Left lung (tissue), 10 donors: ENCODE results near the gene ZNF697. TPM values are rescaled to one million over a fixed set of nuclear protein-coding genes. Genes with fewer than 3 reads are reported as not detected.

Experiments used
- ATAC-seq: fragments of 200-7000 bp; cut with Tn5 transposase; one replicate; pipeline ENCODE4 v1.9.1; 2020; ENCODE audit warnings: moderate library complexity
- DNase-seq, 4 donors: peaks; one replicate each; pipeline ENCODE4 v3.0.0-alpha.2; 2013 to 2020
- H3K27ac ChIP-seq, 2 donors: fragments of 200-600 bp; sonication (generic) in 1 of 2; one replicate each; pipeline versions ENCODE4 v1.5.0 to v1.8.0; 2020 to 2021
- H3K27me3 ChIP-seq, 2 donors: fragments of 200-600 bp; sonication (generic) in 1 of 2; one replicate each; pipeline versions ENCODE4 v1.5.0 to v1.8.0; 2020 to 2021
- H3K36me3 ChIP-seq, 2 donors: fragments of 200-600 bp; sonication (generic) in 1 of 2; one replicate each; pipeline versions ENCODE4 v1.5.0 to v1.8.0; 2020 to 2021
- H3K4me1 ChIP-seq, 2 donors: fragments of 200-600 bp; one replicate each; pipeline ENCODE4 v1.8.0; 2021
- H3K4me3 ChIP-seq, 2 donors: fragments of 200-600 bp; sonication (generic) in 1 of 2; one replicate each; pipeline versions ENCODE4 v1.5.0 to v1.8.0; 2020 to 2021; ENCODE audit warnings: mild to moderate bottlenecking in 1 of 2
- H3K9me3 ChIP-seq, 2 donors: fragments of 200-600 bp; sonication (generic) in 1 of 2; one replicate each; pipeline versions ENCODE4 v1.5.0 to v1.8.0; 2020 to 2021
- intact Hi-C, 2 donors: fragments of 100-400 bp; cut with DNase I; formaldehyde crosslinking; loops; one replicate each; pipeline versions ENCODE4 v1.11.2 to v1.14.2; 2022
- polyA plus RNA-seq, 6 donors: library from polyadenylated mRNA; unstranded; fragments of 120-200 nt; gene quantifications; one replicate each; pipeline ENCODE4 v1.2.1, GENCODE V29; 2013; ENCODE audit not compliant: insufficient read length in 6 of 6
- total RNA-seq, 2 donors: library from RNA; stranded (reverse); fragmentation: NEBNext Ultra II Directional; extraction: Animal tissue kit (Norgen Biotek cat#: 25700); gene quantifications; one replicate each; pipeline ENCODE4 v1.2.1, GENCODE V29; 2021
- TF ChIP-seq, protein P1 (sequence below), 2 donors: fragments of 200-600 bp; sonication (generic) in 1 of 2; IDR thresholded peaks; one replicate each; pipeline versions ENCODE4 v1.5.0 to v1.8.0; 2021; ENCODE audit warnings: antibody characterized with exemption in 2 of 2
- donor health status: DM: no; HTN: yes; CAD: no.
- donor health status: DM: no; HTN: no; CAD: no.

The ZNF697 gene
- total and polyA plus RNA-seq, 8 donors: 8.0 to 27.2 (median 25.9) TPM

DNA sequence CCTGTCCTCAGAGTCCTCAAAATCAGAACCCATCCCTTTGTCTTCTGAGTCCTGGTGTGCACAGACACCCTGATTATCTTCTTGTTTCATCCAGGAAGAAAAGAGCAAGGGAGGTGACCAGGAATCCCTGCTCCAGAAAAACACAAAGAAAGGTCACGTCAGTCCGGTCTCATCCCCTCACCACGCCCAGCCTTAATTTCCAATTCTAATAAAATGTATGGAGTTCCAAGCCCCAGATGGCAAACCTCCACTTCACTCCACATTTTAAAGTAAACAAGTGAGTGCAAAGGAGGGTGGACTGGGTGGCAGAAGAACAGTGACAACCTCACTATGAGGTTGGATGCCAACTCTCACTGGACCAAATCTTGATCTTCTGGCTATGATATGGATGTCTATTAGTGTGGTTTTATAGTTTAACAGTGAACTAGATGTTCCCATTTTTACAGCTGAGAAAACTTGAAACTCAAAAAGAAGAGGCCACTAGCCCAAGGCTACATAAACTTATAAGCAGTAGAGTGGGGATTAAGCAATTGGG is 22.0 kb downstream of the ZNF697 start:
- TF ChIP-seq, protein P1, sequence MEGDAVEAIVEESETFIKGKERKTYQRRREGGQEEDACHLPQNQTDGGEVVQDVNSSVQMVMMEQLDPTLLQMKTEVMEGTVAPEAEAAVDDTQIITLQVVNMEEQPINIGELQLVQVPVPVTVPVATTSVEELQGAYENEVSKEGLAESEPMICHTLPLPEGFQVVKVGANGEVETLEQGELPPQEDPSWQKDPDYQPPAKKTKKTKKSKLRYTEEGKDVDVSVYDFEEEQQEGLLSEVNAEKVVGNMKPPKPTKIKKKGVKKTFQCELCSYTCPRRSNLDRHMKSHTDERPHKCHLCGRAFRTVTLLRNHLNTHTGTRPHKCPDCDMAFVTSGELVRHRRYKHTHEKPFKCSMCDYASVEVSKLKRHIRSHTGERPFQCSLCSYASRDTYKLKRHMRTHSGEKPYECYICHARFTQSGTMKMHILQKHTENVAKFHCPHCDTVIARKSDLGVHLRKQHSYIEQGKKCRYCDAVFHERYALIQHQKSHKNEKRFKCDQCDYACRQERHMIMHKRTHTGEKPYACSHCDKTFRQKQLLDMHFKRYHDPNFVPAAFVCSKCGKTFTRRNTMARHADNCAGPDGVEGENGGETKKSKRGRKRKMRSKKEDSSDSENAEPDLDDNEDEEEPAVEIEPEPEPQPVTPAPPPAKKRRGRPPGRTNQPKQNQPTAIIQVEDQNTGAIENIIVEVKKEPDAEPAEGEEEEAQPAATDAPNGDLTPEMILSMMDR (IDR thresholded peaks at IDR 0.05): no peak
- ATAC-seq (no peak), DNase-seq (no peak)
- H3K27ac ChIP-seq: no peak overlapping the region
- H3K36me3 ChIP-seq: peaks cover 0 to 34% of the 10 kb centered on the region in 2 donors
- intact Hi-C loops: no loop called here
- no peak overlapping the region for H3K4me3 ChIP-seq
- H3K9me3 ChIP-seq: no peaks in the 10 kb centered on the region
- peaks cover 9 to 12% of the 10 kb centered on the region in 2 donors for H3K4me1 ChIP-seq
- H3K27me3 ChIP-seq: peaks cover 0 to 3% of the 10 kb centered on the region in 2 donors

DNA sequence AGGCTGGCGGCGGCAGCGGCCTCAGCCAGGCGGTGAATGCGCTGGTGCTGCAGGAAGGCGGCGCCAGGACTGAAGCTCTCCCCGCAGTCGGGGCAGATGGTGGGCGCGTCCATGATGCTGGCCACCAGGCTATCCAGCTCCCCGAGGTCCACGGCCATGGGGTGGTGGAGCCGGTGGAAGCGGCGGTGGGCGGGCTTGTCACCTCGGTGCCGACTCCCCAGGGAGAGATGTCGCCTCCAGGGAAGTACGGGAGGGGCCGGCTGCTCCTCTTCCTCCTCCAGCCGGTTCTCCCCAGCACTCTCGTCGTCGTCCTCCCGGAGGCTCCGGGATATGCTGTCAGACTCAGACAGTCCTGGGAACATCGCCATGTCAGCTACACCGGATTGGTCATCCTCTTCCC is 24.4 kb downstream of the ZNF697 start:
- TF ChIP-seq, protein P1 (IDR thresholded peaks at IDR 0.05): no peak
- DNase-seq: peak in 1 of 4 donors; percentile 79

DNA sequence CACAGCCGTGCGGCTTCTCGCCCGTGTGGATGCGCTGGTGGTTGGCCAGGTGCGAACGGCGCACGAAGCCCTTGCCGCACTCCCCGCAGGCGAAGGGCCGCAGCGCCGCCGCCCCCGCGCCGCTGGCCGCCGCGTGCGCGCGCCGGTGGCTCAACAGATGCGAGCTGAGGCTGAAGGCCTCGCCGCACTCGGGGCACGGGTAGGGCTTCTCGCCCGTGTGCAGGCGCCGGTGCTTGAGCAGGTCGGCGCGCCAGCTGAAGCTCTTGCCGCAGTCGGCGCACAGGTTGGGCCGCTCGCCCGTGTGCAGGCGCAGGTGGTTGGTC is 24.9 kb downstream of the ZNF697 start:
- peaks cover 8 to 11% of the 10 kb centered on the region in 2 donors for H3K4me1 ChIP-seq
- H3K4me3 ChIP-seq: no peak overlapping the region
- TF ChIP-seq, protein P1 (IDR thresholded peaks at IDR 0.05): no peak
- H3K36me3 ChIP-seq: peaks cover 0 to 38% of the 10 kb centered on the region in 2 donors
- intact Hi-C loops: no loop called here
- DNase-seq (no peak), ATAC-seq (no peak)
- H3K9me3 ChIP-seq: no peaks in the 10 kb centered on the region
- no peak overlapping the region for H3K27ac ChIP-seq
- H3K27me3 ChIP-seq: no peaks in the 10 kb centered on the region

More for the DNA sequence above, 24.4 kb downstream of the ZNF697 start:
- Histone ChIP-seq H3K36me3 (peaks cover 0 to 38% of the 10 kb centered on the region in 2 donors), H3K4me3 (no peak overlapping the region), H3K27me3 (no peaks in the 10 kb centered on the region), H3K4me1 (peaks cover 6 to 8% of the 10 kb centered on the region in 2 donors), H3K27ac (no peak overlapping the region), H3K9me3 (no peaks in the 10 kb centered on the region)
- intact Hi-C loops: no loop called here
- ATAC-seq: no peak

DNA sequence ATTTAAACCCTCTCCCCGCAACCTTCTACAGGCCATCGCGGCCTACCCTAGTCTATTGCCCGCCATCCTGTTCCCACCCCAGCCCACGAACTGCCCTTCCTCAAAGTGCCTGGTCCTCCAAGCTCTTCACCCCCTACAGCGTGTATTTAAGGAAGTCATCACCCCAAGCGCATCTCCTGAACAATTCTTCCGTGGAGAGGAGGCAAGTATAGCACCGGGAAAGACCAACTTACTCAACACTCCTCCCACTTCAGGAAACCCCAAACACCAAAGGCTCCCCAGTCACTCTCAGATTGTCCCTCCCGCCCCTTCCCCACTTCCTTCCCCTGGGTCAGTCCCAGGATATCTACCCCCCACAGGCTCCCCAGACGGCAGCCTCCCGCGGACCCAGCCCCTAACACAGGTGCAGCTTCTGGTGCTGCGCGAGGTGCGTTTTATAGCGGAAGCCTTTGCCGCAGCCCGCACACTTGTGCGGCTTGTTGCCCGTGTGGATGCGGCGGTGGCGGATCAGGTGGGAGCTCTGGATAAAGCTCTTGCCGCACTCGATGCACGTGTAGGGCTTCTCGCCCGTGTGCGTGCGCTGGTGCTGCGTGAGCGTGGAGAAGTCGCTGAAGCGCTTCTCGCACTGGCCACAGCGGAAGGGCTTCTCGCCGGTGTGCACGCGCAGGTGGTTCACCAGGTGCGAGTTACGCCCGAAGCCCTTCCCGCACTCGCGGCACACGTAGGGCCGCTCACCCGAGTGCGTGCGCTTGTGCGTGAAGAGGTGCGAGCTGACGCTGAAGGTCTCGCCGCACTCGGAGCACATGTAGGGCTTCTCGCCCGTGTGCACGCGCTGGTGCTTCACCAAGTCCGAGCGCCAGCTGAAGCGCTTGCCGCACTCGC is 25.5 kb downstream of the ZNF697 start:
- no peak overlapping the region for H3K27ac ChIP-seq
- H3K9me3 ChIP-seq: no peaks in the 10 kb centered on the region
- H3K27me3 ChIP-seq: no peaks in the 10 kb centered on the region
- intact Hi-C loops: no loop called here
- H3K4me1 ChIP-seq: peaks cover 8 to 11% of the 10 kb centered on the region in 2 donors
- no peak overlapping the region for H3K4me3 ChIP-seq
- ATAC-seq (no peak), DNase-seq (peak in 1 of 4 donors; percentile 72)
- TF ChIP-seq, protein P1 (IDR thresholded peaks at IDR 0.05): no peak
- peaks cover 0 to 38% of the 10 kb centered on the region in 2 donors for H3K36me3 ChIP-seq

DNA sequence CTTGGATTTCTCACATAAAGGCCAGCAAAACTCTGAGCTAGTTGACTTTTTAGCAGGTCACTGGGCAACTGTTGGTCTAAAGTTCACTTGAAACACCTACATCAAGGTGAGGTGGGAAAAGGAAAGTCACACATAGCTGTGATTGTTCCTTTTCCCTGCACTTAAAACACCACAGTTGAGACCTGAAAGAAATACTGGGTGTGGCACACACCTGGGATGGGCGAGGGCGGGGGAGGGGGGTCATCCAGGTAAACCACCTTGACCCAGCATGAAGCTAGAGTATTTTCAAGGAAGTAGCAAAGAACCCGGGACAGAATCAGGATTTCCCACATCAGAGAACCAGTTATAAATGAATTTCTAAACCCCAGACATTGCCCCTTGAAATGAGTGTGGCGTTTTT is 26.4 kb downstream of the ZNF697 start:
- ATAC-seq: no peak
- Histone ChIP-seq H3K27ac (no peak overlapping the region), H3K27me3 (no peaks in the 10 kb centered on the region), H3K4me3 (no peak overlapping the region), H3K9me3 (no peaks in the 10 kb centered on the region), H3K36me3 (peaks cover 0 to 38% of the 10 kb centered on the region in 2 donors), H3K4me1 (peaks cover under 1 to 5% of the 10 kb centered on the region in 2 donors)
- TF ChIP-seq, protein P1 (IDR thresholded peaks at IDR 0.05): no peak
- intact Hi-C loops: no loop called here
- no peak for DNase-seq
